Nephron (organoid): ENCODE measurements around the gene FCSK.

Experiments used
- H3K27ac Mint-ChIP-seq, 3 experiments: 2 replicates each; pipeline ENCODE4 v1.8.0; 2020; ENCODE audit warnings: mixed read lengths in 3 of 3, mild to moderate bottlenecking in 2 of 3, moderate library complexity in 1 of 3
- H3K27me3 Mint-ChIP-seq: 2 replicates; pipeline ENCODE4 v1.8.0; 2021; ENCODE audit warnings: low read depth, mild to moderate bottlenecking, moderate library complexity, mixed read lengths
- H3K36me3 Mint-ChIP-seq: 2 replicates; pipeline ENCODE4 v1.8.0; 2020; ENCODE audit warnings: low read depth, mixed read lengths
- H3K4me1 Mint-ChIP-seq: 2 replicates; pipeline ENCODE4 v1.8.0; 2020; ENCODE audit warnings: mixed read lengths
- H3K4me3 Mint-ChIP-seq, 3 experiments: 2 replicates each; pipeline ENCODE4 v1.8.0; 2020; ENCODE audit warnings: mild to moderate bottlenecking in 3 of 3, mixed read lengths in 3 of 3, moderate library complexity in 2 of 3
- H3K9me3 Mint-ChIP-seq: 2 replicates; pipeline ENCODE4 v1.8.0; 2020; ENCODE audit warnings: mixed read lengths
- TF ChIP-seq, protein P1 (sequence below), 3 experiments: fragments of 200-600 bp; sonication (generic); IDR thresholded peaks; one replicate each; pipeline ENCODE4 v1.5.0; 2021; ENCODE audit warnings: antibody characterized with exemption in 3 of 3; ENCODE audit not compliant: unreplicated experiment in 3 of 3

Gene FCSK

DNA sequence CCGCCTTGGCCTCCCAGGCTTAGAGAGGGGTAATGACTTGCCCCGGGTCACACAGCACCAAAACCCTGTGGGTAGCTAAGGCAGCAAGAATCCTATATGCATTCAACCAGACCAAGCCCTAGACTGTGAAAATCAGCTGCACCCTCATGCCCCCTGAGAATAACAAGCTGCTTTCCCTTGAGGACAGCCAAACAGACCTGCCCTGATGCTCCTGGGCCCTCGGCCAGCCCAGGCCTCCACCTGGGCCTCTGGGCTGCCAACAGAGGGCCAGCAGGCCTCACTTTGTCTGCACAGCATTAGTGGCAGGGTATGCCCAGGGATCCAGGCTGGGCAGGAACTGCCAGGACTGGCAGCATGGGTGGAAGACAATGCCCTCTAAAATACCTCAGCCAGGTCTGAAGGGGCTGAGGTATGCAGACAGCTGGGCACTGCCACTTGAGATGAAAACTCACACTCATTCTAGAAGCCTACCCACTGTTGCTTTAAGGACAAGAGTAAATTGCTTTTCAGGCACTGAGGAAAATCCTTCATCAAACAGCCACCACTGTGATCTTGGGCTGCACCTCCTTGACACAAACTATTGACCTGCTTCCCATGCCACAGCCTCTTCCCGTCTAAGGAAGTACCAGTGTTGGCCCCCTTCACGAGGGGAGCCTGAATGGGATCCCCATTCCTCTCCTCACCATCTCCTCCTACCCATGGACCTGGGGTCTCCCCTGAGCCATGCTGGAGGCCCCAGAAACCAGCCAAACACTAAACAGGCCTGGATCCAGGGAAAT lies 24.3 kb upstream of the FCSK start:
- peak overlapping the region; percentile 39 to 68 (median 51) for H3K4me3 Mint-ChIP-seq
- peak overlapping the region; percentile 99 to 100 (median 99) for H3K27ac Mint-ChIP-seq
- H3K36me3 Mint-ChIP-seq = peaks cover 23% of the 10 kb centered on the region
- no peaks in the 10 kb centered on the region for H3K9me3 Mint-ChIP-seq
- TF ChIP-seq, protein P1, sequence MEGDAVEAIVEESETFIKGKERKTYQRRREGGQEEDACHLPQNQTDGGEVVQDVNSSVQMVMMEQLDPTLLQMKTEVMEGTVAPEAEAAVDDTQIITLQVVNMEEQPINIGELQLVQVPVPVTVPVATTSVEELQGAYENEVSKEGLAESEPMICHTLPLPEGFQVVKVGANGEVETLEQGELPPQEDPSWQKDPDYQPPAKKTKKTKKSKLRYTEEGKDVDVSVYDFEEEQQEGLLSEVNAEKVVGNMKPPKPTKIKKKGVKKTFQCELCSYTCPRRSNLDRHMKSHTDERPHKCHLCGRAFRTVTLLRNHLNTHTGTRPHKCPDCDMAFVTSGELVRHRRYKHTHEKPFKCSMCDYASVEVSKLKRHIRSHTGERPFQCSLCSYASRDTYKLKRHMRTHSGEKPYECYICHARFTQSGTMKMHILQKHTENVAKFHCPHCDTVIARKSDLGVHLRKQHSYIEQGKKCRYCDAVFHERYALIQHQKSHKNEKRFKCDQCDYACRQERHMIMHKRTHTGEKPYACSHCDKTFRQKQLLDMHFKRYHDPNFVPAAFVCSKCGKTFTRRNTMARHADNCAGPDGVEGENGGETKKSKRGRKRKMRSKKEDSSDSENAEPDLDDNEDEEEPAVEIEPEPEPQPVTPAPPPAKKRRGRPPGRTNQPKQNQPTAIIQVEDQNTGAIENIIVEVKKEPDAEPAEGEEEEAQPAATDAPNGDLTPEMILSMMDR (IDR thresholded peaks at IDR 0.05; ENCODE audit: unreplicated experiment in 3 of 3) = no peak
- peaks cover 65% of the 10 kb centered on the region for H3K4me1 Mint-ChIP-seq
- H3K27me3 Mint-ChIP-seq = no peaks in the 10 kb centered on the region

DNA sequence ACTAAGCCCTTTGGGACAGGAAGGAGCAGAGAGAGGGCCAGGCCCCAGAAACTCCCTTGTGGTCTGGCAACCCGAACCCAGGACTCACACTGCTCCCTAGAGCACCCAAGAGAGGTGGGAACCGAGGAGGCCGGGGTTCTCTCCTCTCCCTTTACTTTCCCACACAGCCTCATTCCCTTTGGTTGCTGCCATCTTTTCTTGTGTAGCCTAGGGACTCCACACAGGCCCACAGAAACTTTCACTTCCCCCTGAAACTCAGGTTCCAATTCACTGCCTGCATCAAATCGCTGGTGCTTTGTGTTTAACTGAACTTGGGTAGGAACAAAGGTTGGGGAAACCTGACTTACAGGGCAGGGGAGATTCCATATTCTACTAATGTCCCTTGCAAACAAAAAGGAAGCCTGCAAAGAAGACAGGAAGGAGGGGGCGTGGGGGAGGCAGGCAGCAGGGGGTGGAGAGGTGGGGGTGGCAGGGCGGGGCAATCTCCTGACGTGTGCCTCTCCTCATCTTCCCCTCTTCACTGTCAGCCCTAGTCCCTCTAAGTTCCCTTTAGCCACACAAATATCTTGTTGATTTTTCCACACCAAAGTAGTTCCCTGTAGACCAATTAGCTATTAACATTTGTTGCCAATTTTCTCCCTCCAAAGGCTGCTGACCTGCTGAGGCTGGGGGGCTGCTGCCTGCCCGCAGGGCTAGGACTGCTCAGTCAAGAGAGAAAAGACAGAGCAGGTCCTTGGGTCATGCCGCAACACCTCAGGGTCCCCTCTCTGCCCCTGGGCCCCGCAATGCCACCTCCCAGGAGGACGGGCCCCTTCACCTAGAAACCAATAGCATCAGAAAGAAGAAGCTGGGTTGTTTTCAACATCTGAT lies 23.5 kb upstream of the FCSK start:
- Mint-ChIP-seq H3K9me3 (no peaks in the 10 kb centered on the region), H3K27me3 (no peaks in the 10 kb centered on the region), H3K4me3 (peak overlapping the region; percentile 59 to 72 (median 68)), H3K27ac (peak overlapping the region; percentile 99 to 100 (median 99)), H3K4me1 (peaks cover 65% of the 10 kb centered on the region), H3K36me3 (peaks cover 18% of the 10 kb centered on the region)
- TF ChIP-seq, protein P1 (IDR thresholded peaks at IDR 0.05; ENCODE audit: unreplicated experiment in 3 of 3) = no peak

DNA sequence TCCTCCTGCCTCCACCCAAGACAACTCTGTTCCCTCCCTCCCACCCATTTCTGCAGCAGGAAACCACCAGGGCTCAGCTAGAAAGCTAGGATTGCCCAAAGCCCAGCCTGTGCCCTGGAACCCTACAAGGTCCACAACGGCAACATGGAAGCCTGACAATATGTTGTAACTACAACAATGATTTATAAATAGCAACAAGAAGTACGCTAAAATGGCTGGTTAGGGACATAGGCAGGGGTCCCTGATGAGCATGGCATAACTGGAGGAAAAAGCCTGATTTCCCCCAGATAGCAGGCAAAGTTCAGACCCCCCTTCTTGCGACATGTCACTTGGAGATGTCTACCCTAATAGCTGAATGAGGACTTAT lies 22.1 kb upstream of the FCSK start:
- H3K4me1 Mint-ChIP-seq = peaks cover 79% of the 10 kb centered on the region

DNA sequence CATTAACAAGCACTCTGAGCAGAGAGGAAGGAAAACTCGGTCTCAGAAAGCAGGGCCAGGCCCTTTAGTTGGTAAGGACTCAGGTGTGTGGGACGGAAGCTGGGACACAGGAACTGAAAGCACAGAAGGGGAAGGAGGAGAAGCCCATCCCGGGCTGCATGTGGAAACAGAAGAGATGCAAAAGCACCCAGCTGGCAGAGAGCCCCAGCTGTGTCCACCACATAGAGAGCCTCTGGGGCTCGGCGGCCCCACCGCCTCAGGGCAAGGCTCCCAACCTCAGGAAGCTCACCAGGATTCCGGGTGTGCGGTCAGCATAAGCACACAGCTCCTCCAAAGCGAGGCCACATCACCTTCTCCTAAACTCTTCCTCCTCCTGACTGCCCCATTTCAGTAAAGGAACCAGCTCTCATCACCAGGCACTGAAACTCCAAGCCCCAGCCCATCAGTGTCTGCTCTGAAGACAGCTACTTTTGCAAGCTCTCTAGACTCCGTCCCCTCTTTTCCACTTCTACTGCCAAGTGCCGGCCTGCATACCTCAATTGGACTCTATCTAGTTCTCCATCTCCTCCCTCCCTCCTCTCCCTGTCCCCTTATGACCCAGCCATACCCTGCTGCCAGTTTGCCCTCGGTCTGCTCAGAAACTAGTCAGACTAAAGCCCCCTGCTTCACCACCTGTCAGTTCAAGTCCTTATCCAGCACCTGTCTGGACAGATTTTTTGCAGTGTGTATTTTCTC lies 21.5 kb upstream of the FCSK start:
- Mint-ChIP-seq H3K27ac (peak overlapping the region; percentile 98 to 99 (median 99)), H3K4me1 (peaks cover 78% of the 10 kb centered on the region), H3K9me3 (no peaks in the 10 kb centered on the region), H3K27me3 (no peaks in the 10 kb centered on the region), H3K36me3 (peaks cover 13% of the 10 kb centered on the region), H3K4me3 (peak overlapping the region; percentile 63 to 81 (median 73))
- TF ChIP-seq, protein P1 (IDR thresholded peaks at IDR 0.05; ENCODE audit: unreplicated experiment in 3 of 3) = no peak

More for the DNA sequence above, 22.1 kb upstream of the FCSK start:
- H3K4me3 Mint-ChIP-seq = peak overlapping the region; percentile 37 to 81 (median 63)
- peak overlapping the region; percentile 98 to 99 (median 99) for H3K27ac Mint-ChIP-seq
- no peaks in the 10 kb centered on the region for H3K9me3 Mint-ChIP-seq
- H3K36me3 Mint-ChIP-seq = peaks cover 18% of the 10 kb centered on the region
- H3K27me3 Mint-ChIP-seq = no peaks in the 10 kb centered on the region
- TF ChIP-seq, protein P1 (IDR thresholded peaks at IDR 0.05; ENCODE audit: unreplicated experiment in 3 of 3) = no peak

DNA sequence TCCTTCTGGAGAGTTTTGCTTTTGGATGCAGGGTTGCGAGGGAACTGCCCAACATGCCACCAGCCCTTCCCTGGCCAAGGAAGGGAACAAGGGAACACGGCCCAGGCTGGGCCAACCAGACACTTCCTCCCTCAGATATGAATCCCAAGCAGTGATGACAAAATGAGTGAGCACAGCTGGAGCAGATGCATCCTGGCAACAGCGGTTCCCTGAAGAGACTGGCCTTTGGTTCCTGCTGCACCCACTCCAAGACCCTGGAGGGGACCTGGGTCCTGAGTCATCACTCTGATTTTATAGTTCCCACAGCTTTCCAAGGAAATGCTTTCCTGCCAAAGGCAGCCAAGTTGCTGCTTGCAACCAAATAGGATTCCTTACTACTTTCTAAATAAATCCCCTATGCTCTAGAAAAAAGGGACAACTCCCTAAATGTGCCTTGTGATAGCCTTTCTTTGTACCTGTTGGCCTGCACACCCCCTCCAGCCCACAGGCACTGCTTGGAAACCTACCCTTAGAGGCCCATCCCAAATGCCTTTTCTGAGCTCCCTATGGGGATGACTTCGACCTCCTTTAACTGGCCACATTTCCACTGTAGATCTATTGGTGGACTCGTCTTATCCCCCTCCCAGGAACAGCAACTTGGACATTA lies 20.8 kb upstream of the FCSK start:
- peak overlapping the region; percentile 98 to 99 (median 99) for H3K27ac Mint-ChIP-seq

More for the DNA sequence above, 20.8 kb upstream of the FCSK start:
- Mint-ChIP-seq H3K9me3 (no peaks in the 10 kb centered on the region), H3K27me3 (no peaks in the 10 kb centered on the region), H3K4me3 (peak overlapping the region; percentile 63 to 81 (median 73)), H3K4me1 (peaks cover 72% of the 10 kb centered on the region), H3K36me3 (peaks cover 13% of the 10 kb centered on the region)
- TF ChIP-seq, protein P1 (IDR thresholded peaks at IDR 0.05; ENCODE audit: unreplicated experiment in 3 of 3) = no peak
